Stimulated activated naive CD8-positive, alpha-beta T cell treated with anti-CD3 and anti-CD28 coated beads, Interleukin-15, Interleukin-2, amounts not matched to agents 100 ng/mL and 50 ng/mL, for 24 hours (primary cell): ENCODE results near the gene RRAGC.

Experiments used
- H3K27ac Mint-ChIP-seq: one replicate; pipeline ENCODE4 v1.8.0; 2021; ENCODE audit warnings: mild to moderate bottlenecking, mixed read lengths
- H3K27me3 Mint-ChIP-seq: one replicate; pipeline ENCODE4 v1.8.0; 2021; ENCODE audit warnings: mixed read lengths
- H3K36me3 Mint-ChIP-seq: one replicate; pipeline ENCODE4 v1.8.0; 2021; ENCODE audit warnings: low read depth, mixed read lengths
- H3K4me1 Mint-ChIP-seq: one replicate; pipeline ENCODE4 v1.8.0; 2021; ENCODE audit warnings: low read depth, mixed read lengths
- H3K4me3 Mint-ChIP-seq: one replicate; pipeline ENCODE4 v1.8.0; 2021; ENCODE audit warnings: mild to moderate bottlenecking, mixed read lengths
- H3K9me3 Mint-ChIP-seq: one replicate; pipeline ENCODE4 v1.8.0; 2021; ENCODE audit warnings: mixed read lengths

The RRAGC gene

DNA sequence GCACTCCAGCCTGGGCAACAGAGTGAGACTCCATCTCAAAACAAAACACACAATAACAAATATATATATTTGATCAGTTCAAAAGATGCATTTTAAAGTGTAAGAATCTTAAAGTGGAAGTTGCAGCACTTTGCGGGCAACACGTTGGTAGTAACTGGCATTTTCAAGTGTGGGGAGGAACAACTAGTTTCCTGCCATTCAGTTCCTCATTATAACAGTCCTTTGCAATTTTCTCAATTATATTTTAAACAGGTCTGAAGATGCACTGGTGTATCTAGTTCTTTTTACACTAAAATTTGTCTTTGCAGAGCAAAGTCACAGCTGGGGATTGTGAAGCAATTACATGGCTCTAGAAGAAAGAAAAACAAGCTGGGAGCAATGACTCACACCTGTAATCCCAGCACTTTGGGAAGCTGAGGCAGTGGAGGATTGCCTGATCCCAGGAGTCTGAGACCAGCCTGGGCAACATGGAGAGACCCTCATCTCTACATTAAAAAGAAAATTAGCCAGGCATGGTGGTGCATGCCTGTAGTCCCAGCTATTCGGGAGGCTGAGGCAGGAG lies 25.3 kb downstream of the RRAGC start:
- H3K4me3 Mint-ChIP-seq: no peak overlapping the region
- peaks cover 16% of the 10 kb centered on the region for H3K27me3 Mint-ChIP-seq
- H3K9me3 Mint-ChIP-seq: no peaks in the 10 kb centered on the region
- no peaks in the 10 kb centered on the region for H3K4me1 Mint-ChIP-seq
- H3K27ac Mint-ChIP-seq: no peak overlapping the region
- peaks cover 14% of the 10 kb centered on the region for H3K36me3 Mint-ChIP-seq

DNA sequence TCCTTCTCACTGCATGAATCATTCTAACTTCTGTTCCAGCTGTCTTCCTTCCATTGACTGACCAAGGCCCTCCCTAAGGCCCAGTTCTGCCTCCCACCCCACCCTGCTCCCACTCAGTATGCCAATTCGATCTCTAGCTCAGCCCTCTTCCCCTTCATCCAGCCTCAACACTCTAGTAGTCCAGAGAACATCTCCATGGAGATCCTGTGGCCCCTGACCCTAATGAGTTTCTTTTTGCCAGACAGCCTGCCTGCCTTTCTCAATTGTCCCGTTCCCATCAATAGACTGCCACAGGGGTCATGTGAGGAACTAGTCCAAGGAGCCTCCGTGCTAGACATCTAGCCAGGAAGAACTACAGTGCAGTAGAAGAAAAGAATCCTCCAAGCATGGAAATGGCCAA lies 26.4 kb downstream of the RRAGC start:
- H3K27ac Mint-ChIP-seq: no peak overlapping the region
- no peaks in the 10 kb centered on the region for H3K4me1 Mint-ChIP-seq
- peaks cover 20% of the 10 kb centered on the region for H3K27me3 Mint-ChIP-seq
- no peak overlapping the region for H3K4me3 Mint-ChIP-seq
- H3K36me3 Mint-ChIP-seq: peaks cover 5% of the 10 kb centered on the region
- H3K9me3 Mint-ChIP-seq: no peaks in the 10 kb centered on the region

DNA sequence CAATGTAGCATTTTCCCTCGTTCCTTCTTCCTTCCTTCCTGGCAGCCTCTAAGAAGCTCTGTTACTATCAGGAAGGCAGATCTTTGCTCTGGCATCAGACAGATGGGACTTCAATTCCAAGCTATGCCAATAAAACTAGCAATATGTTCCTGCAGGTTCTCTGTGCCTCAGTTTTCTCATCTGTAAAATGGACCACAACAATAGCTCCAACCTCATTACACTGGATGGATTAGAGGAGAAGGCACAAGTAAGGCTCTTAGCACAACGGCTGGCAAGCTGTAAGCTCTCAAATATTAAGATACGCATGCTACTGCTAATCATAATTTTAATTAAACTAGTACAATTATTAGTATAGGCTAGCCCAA lies 27.2 kb downstream of the RRAGC start:
- Mint-ChIP-seq H3K4me1 (no peaks in the 10 kb centered on the region), H3K27me3 (peaks cover 20% of the 10 kb centered on the region), H3K9me3 (no peaks in the 10 kb centered on the region), H3K36me3 (no peaks in the 10 kb centered on the region), H3K27ac (no peak overlapping the region), H3K4me3 (no peak overlapping the region)

DNA sequence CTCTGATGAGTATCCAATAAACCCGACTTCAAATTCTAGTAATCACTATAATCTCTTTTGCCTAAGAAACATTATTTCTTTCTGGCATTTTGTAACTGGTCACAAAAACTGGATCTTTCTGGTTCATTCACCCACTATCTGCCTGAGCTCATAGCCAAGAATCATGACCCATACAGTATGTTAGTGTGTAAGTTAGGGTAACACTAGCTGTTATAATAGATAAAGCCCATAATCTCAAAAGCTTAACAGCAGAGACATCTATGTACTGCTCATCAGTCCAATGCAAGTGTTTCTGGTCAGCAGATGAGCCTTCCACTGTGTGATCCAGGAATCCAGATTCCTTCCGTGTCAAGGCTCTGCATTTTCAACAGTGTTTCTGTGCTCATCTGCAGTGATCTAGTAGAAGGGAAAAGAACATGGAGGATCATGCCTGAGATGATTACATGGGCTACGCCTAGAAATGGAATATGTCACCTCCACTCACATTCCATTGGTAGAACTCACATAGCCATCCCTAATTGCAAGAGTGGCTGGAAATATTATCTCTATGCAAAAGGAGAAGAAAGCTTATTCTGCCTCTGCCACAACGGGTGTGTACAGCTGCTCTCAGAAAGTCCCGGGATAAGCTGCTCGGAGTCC lies 27.7 kb downstream of the RRAGC start:
- Mint-ChIP-seq H3K4me3 (no peak overlapping the region), H3K27me3 (peaks cover 20% of the 10 kb centered on the region), H3K4me1 (no peaks in the 10 kb centered on the region), H3K27ac (no peak overlapping the region), H3K9me3 (no peaks in the 10 kb centered on the region), H3K36me3 (no peaks in the 10 kb centered on the region)

DNA sequence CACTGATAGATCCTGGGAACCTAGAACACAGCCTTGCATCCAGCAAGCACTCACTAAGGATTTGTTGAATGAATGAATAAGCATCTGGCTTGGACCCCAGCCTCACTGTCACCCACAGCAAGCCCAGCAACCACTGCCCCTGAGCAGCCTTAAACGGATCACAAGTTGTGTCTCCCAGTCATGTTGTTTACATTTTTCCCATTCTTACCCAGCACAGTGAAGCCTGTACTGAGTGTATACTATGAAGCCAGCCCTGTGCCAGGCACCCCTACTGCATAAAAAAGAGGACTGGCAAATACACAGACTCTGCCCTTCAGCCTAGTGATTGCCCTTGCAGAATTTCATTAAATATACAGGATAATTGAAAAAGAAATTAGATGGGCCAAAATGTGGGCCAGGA lies 30.2 kb downstream of the RRAGC start:
- Mint-ChIP-seq H3K4me3 (no peak overlapping the region), H3K27me3 (peaks cover 30% of the 10 kb centered on the region), H3K4me1 (no peaks in the 10 kb centered on the region), H3K36me3 (no peaks in the 10 kb centered on the region), H3K9me3 (no peaks in the 10 kb centered on the region), H3K27ac (no peak overlapping the region)

DNA sequence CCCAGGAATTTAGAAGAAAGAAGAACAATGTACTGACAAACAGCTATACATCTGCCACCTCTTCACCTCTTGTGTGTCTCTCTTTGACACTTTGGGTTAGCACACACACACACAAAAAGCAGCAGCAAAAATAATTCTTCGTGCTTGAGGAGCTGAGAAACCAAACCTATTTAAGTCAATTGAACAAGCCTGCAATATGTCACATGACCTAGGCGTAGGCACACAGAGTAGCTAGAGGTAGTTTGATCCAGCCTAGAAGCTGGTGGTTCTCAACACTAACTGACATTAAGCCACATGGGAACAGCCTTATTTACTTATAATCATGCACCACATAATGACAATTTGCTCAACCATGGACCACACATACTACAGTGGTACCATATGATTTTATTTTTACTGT lies 32.3 kb downstream of the RRAGC start:
- H3K4me1 Mint-ChIP-seq: no peaks in the 10 kb centered on the region
- peaks cover 34% of the 10 kb centered on the region for H3K27me3 Mint-ChIP-seq
- no peaks in the 10 kb centered on the region for H3K9me3 Mint-ChIP-seq
- H3K36me3 Mint-ChIP-seq: no peaks in the 10 kb centered on the region
- H3K27ac Mint-ChIP-seq: no peak overlapping the region
- H3K4me3 Mint-ChIP-seq: no peak overlapping the region

DNA sequence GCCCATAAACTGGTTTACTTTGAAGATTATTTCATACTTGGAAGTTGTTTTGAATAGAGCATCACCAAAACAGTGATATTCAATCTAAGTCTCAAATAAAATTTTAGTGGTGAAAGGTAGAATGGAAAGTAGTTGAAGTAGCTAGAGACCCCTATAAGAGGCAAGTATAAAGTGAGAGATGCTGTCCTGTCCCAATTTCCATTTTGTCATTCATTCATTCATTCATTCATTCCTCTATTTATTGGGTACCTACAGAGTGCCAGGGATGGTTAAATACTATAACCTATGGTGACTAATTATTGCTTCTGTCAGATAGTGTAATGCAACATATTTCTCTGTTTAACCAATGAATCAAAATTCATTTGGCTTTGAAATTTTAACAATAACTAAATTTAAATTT lies 32.7 kb downstream of the RRAGC start:
- H3K9me3 Mint-ChIP-seq: no peaks in the 10 kb centered on the region
- H3K4me1 Mint-ChIP-seq: no peaks in the 10 kb centered on the region
- no peaks in the 10 kb centered on the region for H3K36me3 Mint-ChIP-seq
- H3K27ac Mint-ChIP-seq: no peak overlapping the region
- H3K4me3 Mint-ChIP-seq: no peak overlapping the region
- peaks cover 34% of the 10 kb centered on the region for H3K27me3 Mint-ChIP-seq

DNA sequence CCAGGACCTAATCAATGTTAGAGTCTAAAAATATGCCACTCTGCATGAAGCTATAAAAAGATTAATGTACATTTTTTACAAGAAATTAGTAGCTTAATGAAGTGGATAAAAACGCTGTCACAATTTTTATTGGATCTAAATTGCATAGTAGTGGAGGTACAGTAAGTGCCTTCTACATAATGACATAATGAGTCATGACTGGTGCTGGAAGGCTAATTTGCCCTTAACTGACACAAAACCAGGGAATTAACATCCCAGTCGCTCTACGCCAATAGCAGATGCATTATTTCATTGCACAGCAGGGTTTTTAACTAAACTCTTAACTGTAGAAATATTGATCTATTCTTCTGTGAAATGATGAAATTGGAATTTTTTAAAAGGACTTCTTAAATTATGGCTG lies 33.3 kb downstream of the RRAGC start:
- Mint-ChIP-seq H3K4me3 (no peak overlapping the region), H3K36me3 (no peaks in the 10 kb centered on the region), H3K27ac (no peak overlapping the region), H3K4me1 (no peaks in the 10 kb centered on the region), H3K27me3 (peaks cover 36% of the 10 kb centered on the region), H3K9me3 (no peaks in the 10 kb centered on the region)

DNA sequence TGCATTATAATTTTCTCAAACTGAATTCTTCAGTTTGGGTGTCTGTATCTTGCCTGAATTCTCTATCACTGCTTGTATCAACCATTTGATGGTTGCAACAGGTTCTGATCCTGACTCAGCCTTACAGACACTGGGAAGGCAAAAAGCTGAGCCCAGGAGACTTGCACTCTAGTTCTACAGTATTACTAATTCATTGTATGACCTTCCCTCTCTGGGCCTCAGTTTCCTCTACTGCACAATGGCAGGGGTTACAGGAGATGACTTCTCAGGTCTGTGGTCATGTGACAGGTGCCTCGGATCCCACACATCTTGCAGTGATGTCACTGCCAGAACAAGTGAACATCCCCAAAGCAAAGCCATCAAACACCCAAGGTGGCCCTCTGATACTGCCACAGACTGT lies 38.7 kb downstream of the RRAGC start:
- peaks cover 66% of the 10 kb centered on the region for H3K27me3 Mint-ChIP-seq
- no peak overlapping the region for H3K27ac Mint-ChIP-seq
- H3K4me3 Mint-ChIP-seq: no peak overlapping the region
- peaks cover under 1% of the 10 kb centered on the region for H3K4me1 Mint-ChIP-seq
- H3K9me3 Mint-ChIP-seq: no peaks in the 10 kb centered on the region
- H3K36me3 Mint-ChIP-seq: no peaks in the 10 kb centered on the region

DNA sequence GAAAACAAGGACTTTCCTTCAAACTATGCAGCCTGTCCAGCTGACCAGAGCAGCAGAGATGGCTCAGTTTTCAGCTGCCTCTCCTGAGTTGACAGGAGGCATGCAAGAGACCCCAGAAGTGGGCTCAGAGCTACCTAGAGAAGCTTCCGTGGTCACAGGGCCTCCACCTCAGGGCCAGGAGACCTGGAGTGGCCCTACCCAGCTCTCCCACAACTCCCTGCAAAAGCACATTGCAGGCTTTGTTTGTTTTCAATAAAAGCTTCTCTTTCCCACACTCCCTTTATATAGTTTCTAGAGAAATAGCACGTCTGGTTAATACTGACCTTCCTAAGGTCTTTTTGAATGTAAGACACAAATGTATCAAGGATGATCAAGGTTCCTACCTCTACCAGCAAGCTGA lies 40.1 kb downstream of the RRAGC start:
- no peaks in the 10 kb centered on the region for H3K9me3 Mint-ChIP-seq
- H3K27ac Mint-ChIP-seq: no peak overlapping the region
- H3K27me3 Mint-ChIP-seq: peaks cover 71% of the 10 kb centered on the region
- H3K4me3 Mint-ChIP-seq: no peak overlapping the region
- peaks cover 6% of the 10 kb centered on the region for H3K4me1 Mint-ChIP-seq
- no peaks in the 10 kb centered on the region for H3K36me3 Mint-ChIP-seq

DNA sequence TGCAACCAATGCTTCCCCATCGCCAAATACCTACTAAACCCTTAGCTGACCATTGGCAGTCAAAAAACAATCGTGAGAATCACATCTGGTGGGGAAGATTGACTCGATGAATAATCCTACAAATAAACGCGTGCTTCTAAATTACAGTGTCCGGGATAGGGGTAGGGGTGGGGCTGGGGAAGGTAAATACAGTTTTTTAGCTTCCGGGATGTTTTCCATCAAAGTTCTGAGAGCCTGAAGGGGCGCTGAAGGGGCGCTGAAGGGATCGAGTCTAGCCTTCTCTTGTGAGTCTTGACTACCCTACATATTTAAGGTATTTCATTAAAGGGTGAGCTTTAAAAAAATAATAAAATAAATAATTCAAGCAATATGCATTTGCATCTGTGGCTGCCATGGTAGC lies 40.5 kb downstream of the RRAGC start:
- Mint-ChIP-seq H3K27me3 (peaks cover 73% of the 10 kb centered on the region), H3K4me1 (peaks cover 6% of the 10 kb centered on the region), H3K9me3 (no peaks in the 10 kb centered on the region), H3K27ac (no peak overlapping the region), H3K36me3 (no peaks in the 10 kb centered on the region), H3K4me3 (no peak overlapping the region)

DNA sequence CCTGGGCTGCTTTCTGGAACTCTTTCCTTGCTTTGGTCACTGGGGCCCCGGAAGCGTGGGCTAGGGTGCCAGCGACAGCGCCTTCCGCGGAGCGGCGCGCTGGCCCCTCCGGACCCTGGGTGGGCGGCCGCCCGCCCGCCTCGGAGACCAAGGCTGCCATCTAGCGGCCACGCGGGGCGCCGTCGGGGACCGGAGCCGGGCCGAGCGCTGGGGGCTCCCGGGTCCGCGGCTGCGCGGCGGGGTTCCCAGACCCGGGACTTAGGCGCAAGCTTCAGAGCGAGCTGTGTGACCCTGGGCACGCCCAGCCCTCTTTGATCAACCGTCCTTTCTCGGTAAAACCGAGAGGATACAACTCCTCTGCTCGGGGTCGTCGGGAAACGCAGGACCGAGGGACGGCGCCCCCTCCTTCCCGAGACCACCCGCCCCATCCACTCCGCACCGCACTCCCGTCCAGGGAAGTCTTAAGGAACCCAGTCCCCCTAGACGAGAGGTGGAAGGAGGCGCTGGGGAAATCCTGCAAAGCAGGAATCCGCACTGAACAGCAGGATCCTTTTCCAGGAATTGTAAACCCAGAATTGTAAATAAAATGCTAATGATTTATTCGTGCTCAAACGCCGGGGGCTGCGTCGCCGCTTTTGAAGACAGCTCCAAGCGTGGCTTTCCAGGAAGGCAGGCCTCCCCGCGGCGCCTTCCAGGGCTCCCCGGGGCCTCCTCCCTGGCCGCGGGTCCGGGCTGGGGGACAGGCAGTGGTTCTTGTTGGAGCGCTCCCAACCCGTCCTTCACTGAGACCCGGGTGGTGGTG lies 41.2 kb downstream of the RRAGC start:
- Mint-ChIP-seq H3K27me3 (peaks cover 79% of the 10 kb centered on the region), H3K27ac (no peak overlapping the region), H3K36me3 (no peaks in the 10 kb centered on the region), H3K9me3 (no peaks in the 10 kb centered on the region), H3K4me3 (no peak overlapping the region), H3K4me1 (peaks cover 6% of the 10 kb centered on the region)

DNA sequence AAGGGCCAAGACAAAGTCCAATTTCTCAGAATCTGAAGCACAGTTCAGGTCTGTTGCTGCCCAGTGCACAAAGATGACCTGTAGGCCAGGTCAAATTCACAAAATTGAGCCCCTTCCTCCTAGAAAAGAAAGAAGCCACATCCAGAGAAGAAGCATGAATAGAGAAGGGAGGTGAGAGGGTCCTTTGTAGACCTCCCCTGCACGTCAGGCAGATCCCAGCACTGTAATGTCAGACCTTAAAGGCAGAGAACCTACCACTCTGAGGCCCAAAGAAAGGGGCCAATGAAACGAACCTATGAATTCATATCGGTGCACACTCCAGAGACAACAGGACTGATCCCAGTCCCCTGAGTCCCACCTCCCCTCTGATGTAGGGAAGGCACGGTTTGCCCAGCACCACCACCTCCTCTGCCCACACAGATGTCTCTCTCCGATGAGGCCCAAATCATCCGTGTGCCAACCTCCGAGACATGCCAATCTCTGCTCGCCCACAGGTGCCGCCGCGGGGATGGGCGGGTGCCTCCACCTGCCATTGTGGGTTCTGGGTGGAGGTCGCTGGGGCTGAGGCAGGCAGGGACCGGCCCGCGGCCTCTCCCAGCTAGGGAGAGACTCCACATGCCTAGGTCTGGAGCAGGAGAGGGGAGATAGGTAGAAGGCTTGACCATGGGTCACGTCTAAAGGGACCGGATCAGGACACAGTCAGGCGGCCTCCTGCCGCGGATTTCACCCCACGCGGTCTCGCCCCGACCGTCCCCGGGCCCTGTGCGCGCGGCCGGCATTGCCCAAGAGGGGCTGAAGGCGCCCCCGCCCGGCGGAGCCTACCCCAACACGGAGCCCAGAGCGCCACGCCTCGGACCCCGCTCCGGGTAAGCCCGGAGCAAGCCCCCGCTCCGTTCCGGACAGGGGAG lies 42.1 kb downstream of the RRAGC start:
- no peak overlapping the region for H3K4me3 Mint-ChIP-seq
- no peaks in the 10 kb centered on the region for H3K36me3 Mint-ChIP-seq
- peaks cover 86% of the 10 kb centered on the region for H3K27me3 Mint-ChIP-seq
- peaks cover 6% of the 10 kb centered on the region for H3K4me1 Mint-ChIP-seq
- H3K9me3 Mint-ChIP-seq: no peaks in the 10 kb centered on the region
- no peak overlapping the region for H3K27ac Mint-ChIP-seq

DNA sequence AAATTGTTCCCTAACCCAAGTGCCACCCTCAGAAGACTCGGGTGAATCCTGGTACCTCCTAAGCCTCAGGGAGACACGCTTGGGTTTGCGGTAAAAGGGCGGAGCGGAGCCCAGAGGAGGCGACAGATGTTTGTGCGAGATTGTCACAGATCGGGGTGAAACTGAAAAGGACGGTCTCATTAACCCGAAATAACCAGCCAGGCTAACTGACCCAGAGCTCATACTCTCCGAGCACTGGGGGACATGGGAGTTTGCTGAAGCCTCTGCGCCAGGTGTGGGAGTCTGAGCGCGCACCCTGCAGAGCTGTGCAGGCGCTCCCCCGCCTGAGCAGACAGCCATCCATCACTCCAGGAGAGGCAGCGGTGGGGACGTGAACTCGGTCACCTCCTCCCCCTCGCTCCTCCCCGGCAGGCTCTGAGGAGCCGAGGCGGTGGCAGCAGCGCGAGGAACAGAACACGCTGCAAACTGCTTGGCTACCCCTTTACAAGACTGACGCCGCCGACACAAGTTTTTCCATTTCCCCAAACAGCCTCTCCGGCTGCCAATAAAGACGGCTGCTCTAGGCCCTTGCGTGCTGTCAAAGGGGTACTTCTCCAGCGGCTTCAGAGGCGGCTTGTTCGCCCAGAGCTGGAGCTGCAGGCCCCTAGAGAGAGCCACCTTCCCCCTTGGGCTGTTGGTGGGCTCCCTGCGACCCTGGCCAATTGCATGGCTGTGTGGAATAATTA lies 43.5 kb downstream of the RRAGC start:
- no peak overlapping the region for H3K4me3 Mint-ChIP-seq
- no peaks in the 10 kb centered on the region for H3K36me3 Mint-ChIP-seq

More for the DNA sequence above, 43.5 kb downstream of the RRAGC start:
- H3K27me3 Mint-ChIP-seq: peaks cover 88% of the 10 kb centered on the region
- H3K4me1 Mint-ChIP-seq: peaks cover 6% of the 10 kb centered on the region
- no peak overlapping the region for H3K27ac Mint-ChIP-seq
- no peaks in the 10 kb centered on the region for H3K9me3 Mint-ChIP-seq
